ENCODE results near the gene SASS6. TPM values are rescaled to one million over a fixed set of nuclear protein-coding genes. Genes with fewer than 3 reads are reported as not detected.

The SASS6 gene
- total and polyA plus RNA-seq, 9 of the 15 experiments (the other 6 are each of a cell fraction or from before 2014, with no cell fraction given), result 11.6 to 34.1 (median 18.0) TPM

DNA sequence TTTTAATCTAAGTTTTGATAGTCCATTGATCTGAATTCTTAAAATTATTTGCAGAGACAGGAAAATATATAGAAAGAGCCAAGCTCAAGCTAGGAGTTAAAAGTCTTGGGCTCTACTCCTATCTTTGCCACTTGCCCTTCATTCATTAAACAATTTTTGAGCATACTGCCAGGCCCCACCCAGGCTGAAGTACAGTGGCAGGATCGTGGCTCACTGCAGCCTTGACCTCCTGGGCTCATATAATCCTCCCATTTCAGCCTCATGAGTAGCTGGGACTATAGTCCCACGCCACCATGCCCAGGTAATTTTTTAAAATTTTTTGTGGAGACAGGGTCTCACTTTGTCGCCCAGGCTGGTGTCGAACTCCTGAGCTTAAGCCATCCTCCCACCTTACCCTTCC is 8.5 kb upstream of the SASS6 start:
- BruUV-seq (replicated peaks), result no TSS peak
- intact Hi-C loops (cut with micrococcal nuclease), result no loop called here
- FAIRE-seq (no peak), DNase-seq (ENCODE audit: extremely low read depth in 1 of 4, low spot score in 3 of 4) (no peak), ATAC-seq (no peak)
- Histone ChIP-seq H3K9me3 (replicated peaks; ENCODE audit: control insufficient read depth, insufficient read depth, low read depth, low read length) (no peaks in the 10 kb centered on the region), H3K9ac (ENCODE audit: insufficient read depth in 1 of 2, low read depth in 2 of 2, low read length in 2 of 2) (no peak overlapping the region), H3K27ac (ENCODE audit: extremely low read depth, low read depth, low read length) (no peak overlapping the region), H3K4me2 (ENCODE audit: insufficient read depth, low read length) (no peak overlapping the region), H3K79me2 (ENCODE audit: control insufficient read depth, insufficient read depth, low read length) (no peaks in the 10 kb centered on the region), H3K36me3 (ENCODE audit: control insufficient read depth, insufficient read depth, low read length) (peaks cover 97% of the 10 kb centered on the region), H3K9me1 (ENCODE audit: control insufficient read depth, insufficient read depth, low read length) (peaks cover 3% of the 10 kb centered on the region), H3K4me3 (no peak overlapping the region), H3K27me3 (ENCODE audit: control insufficient read depth in 2 of 2, insufficient read depth in 2 of 2, low read length in 2 of 2) (no peaks in the 10 kb centered on the region), H4K20me1 (replicated peaks; ENCODE audit: control insufficient read depth, insufficient read depth, low read length) (no peaks in the 10 kb centered on the region), H2AFZ (ENCODE audit: low read depth, low read length) (no peak overlapping the region), H3K4me1 (replicated peaks in 1 of 2; ENCODE audit: control insufficient read depth in 2 of 2, insufficient read depth in 2 of 2, low read length in 2 of 2) (peaks cover 0 to 11% of the 10 kb centered on the region in 2 experiments; a peak in 2 of 5 replicates)
- 93% methylated on average over 4 of the region's 4 CpGs for WGBS (ENCODE audit: insufficient coverage, low coverage, missing lambda C conversion rate)
- in situ Hi-C loops (cut with MboI), result no loop called here
- POLR2A ChIA-PET, result interaction anchor here (0.6 to 1.9 kb wide), 2 partner anchors 8 to 226 kb away, joined by 3 to 6 read pairs; partner anchors contain the start of genes SASS6 and TRMT13
- CTCF ChIA-PET (ENCODE audit: low intra/inter-chr PET ratio), result no interaction called here
- TF ChIP-seq MED1 (CRISPR knock-in tag; IDR thresholded peaks at IDR 0.05; ENCODE audit: borderline replicate concordance) (no peak), ZNF134 (CRISPR knock-in tag; conservative IDR thresholded peaks at IDR 0.05) (no peak), LARP7 (IDR thresholded peaks at IDR 0.05) (no peak), EHMT2 (IDR thresholded peaks at IDR 0.05) (no peak), ZNF778 (CRISPR knock-in tag; IDR thresholded peaks at IDR 0.05) (no peak), TEAD2 (tag; IDR thresholded peaks at IDR 0.05) (no peak), ZNF124 (CRISPR knock-in tag; IDR thresholded peaks at IDR 0.05) (no peak), HNRNPLL (IDR thresholded peaks at IDR 0.05; ENCODE audit: low read depth, low read length, poor library complexity, severe bottlenecking) (no peak), NR2C1 (IDR thresholded peaks at IDR 0.05) (no peak), NR2C1 (tag; IDR thresholded peaks at IDR 0.05) (no peak), ZNF57 (CRISPR knock-in tag; IDR thresholded peaks at IDR 0.05) (no peak), KLF16 (IDR thresholded peaks at IDR 0.05) (no peak), ZNF780A (CRISPR knock-in tag; IDR thresholded peaks at IDR 0.05) (no peak)
- TF ChIP-seq, protein P1, sequence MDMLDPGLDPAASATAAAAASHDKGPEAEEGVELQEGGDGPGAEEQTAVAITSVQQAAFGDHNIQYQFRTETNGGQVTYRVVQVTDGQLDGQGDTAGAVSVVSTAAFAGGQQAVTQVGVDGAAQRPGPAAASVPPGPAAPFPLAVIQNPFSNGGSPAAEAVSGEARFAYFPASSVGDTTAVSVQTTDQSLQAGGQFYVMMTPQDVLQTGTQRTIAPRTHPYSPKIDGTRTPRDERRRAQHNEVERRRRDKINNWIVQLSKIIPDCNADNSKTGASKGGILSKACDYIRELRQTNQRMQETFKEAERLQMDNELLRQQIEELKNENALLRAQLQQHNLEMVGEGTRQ (CRISPR knock-in tag; IDR thresholded peaks at IDR 0.05), result no peak
- TF ChIP-seq, protein P2, sequence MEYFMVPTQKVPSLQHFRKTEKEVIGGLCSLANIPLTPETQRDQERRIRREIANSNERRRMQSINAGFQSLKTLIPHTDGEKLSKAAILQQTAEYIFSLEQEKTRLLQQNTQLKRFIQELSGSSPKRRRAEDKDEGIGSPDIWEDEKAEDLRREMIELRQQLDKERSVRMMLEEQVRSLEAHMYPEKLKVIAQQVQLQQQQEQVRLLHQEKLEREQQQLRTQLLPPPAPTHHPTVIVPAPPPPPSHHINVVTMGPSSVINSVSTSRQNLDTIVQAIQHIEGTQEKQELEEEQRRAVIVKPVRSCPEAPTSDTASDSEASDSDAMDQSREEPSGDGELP (CRISPR knock-in tag; IDR thresholded peaks at IDR 0.05; ENCODE audit: borderline replicate concordance), result no peak
- TF ChIP-seq, protein P3, sequence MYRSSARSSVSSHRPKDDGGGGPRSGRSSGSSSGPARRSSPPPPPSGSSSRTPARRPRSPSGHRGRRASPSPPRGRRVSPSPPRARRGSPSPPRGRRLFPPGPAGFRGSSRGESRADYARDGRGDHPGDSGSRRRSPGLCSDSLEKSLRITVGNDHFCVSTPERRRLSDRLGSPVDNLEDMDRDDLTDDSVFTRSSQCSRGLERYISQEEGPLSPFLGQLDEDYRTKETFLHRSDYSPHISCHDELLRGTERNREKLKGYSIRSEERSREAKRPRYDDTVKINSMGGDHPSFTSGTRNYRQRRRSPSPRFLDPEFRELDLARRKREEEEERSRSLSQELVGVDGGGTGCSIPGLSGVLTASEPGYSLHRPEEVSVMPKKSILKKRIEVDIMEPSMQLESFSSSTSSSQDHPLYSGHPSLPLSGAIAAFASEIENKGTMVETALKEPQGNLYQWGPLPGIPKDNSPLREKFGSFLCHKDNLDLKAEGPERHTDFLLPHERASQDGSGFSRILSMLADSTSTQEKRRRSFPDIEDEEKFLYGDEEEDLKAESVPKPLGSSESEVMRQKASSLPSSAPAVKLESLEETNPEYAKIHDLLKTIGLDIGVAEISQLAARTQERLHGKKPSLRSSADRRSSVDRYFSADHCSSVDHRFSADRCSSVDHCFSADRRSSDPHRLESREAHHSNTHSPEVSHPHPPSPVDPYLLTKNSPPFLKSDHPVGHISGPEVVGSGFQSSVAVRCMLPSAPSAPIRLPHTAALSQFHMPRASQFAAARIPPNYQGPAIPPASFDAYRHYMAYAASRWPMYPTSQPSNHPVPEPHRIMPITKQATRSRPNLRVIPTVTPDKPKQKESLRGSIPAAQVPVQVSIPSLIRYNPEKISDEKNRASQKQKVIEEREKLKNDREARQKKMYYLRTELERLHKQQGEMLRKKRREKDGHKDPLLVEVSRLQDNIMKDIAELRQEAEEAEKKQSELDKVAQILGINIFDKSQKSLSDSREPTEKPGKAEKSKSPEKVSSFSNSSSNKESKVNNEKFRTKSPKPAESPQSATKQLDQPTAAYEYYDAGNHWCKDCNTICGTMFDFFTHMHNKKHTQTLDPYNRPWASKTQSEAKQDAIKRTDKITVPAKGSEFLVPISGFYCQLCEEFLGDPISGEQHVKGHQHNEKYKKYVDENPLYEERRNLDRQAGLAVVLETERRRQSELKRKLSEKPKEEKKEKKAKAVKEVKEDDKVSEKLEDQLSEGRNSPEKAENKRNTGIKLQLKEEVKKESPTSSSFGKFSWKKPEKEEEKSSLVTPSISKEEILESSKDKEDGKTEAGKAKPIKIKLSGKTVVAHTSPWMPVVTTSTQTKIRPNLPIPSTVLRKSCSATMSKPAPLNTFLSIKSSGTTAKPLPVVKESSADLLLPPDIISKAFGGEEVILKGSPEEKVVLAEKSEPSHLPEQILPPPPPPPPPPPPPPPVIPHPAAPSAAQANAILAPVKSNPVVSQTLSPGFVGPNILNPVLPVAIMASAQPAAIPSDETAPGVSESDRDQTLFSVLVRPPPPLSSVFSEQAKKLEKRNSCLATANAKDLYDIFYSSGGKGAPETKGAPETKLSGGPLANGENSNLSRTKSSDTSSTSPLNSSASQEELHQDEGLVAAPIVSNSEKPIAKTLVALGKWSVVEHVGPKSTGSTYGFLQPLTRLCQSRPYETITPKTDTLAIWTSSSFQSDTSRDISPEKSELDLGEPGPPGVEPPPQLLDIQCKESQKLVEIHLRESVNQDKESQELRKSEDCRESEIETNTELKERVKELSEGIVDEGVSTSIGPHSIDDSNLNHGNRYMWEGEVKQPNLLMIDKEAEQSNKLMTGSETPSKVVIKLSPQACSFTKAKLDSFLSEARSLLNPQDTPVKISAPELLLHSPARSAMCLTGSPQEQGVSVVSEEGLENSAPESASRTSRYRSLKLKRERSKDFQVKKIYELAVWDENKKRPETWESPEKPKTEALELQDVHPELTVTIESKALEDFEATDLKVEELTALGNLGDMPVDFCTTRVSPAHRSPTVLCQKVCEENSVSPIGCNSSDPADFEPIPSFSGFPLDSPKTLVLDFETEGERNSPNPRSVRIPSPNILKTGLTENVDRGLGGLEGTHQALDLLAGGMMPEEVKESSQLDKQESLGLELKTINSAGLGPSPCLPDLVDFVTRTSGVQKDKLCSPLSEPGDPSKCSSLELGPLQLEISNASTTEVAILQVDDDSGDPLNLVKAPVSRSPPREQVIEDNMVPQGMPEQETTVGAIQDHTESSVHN (IDR thresholded peaks at IDR 0.05; ENCODE audit: borderline replicate concordance in 1 of 2, low read depth in 1 of 2), result no peak

Data from K562 (cell line).